Panc1 (cell line): ENCODE measurements around the gene XPNPEP1.

Experiments
- CTCF ChIP-seq: fragments of 450-650 bp; IDR thresholded peaks from 2 replicates; pipeline ENCODE4 v1.5.1; 2017; ENCODE audit warnings: mild to moderate bottlenecking
- POLR2AphosphoS5 ChIP-seq: IDR thresholded peaks from 2 replicates; pipeline ENCODE4 v1.6.1; 2012; ENCODE audit warnings: mild to moderate bottlenecking, low read depth, low read length, moderate library complexity
- TCF7L2 ChIP-seq: IDR thresholded peaks from 2 replicates; pipeline ENCODE4 v1.6.1; 2011; ENCODE audit warnings: mild to moderate bottlenecking, low read depth, low read length, inconsistent platforms

DNA sequence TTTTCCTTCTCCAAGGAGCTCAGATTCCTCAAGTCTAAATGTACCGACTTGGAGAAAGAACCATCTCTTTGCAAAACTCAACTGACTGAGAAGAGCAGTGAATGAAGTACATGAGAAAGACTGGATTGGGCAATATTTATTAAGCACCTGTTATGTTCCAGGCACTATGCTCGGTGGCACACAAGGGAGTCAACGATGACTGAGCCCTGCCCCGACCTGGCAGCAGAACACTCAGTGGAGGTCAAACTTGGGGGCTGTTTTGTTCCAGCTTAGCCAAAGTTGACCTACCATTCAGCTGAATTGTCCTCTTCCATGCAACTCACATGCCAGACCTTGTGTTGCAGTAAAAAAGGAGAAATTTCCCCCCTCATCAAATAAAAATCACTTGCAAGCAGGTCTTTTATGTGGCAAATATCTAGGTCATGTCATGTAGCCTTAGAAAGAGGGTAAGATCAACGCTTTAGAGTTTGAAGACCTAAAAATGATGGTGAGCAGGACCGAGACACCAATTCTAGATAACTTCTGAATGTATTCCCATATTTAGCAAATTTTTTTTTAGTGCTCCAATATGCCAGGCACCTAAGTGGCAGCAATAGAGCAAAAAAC is 14.3 kb upstream of the XPNPEP1 start:
- no peak for TF ChIP-seq POLR2AphosphoS5
- TF ChIP-seq CTCF = no peak
- no peak for TF ChIP-seq TCF7L2
